Measurements from ENCODE around the gene NINJ2. TPM values are rescaled to one million over a fixed set of nuclear protein-coding genes. Genes with fewer than 3 reads are reported as not detected.

NINJ2 gene
- total and polyA plus RNA-seq, 2 donors, result 11.5 to 11.8 TPM

DNA sequence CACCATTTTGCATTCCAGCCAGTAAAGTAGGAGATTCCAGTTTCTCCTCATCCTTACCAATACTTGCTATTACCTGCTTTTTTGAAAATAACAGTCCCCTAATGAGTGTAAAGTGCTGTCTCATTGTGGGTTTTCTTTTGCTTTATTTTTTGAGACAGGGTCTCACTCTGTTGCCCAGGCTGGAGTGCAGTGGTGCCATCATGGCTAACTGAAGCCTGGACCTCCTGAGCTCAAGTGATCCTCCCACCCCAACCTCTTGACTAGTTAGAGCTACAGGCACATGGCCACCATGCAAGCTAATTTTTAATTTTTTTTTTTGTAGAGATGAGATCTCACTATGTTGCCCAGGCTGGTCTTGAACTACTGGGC lies 60.6 kb downstream of the NINJ2 start:
- no peak for DNase-seq (ENCODE audit: low read depth in 6 of 9, low spot score in 9 of 9)
- peaks cover 4 to 13% of the 10 kb centered on the region in 2 donors for H3K4me1 ChIP-seq (ENCODE audit: control insufficient read depth in 2 of 2, insufficient read depth in 2 of 2, low read length in 2 of 2)
- H3K9me3 ChIP-seq (ENCODE audit: control insufficient read depth in 2 of 2, insufficient read depth in 1 of 2, low read length in 1 of 2), result no peaks in the 10 kb centered on the region
- H3K36me3 ChIP-seq (ENCODE audit: control insufficient read depth in 2 of 2, insufficient read depth in 2 of 2, low read length in 1 of 2), result no peaks in the 10 kb centered on the region
- H3K27ac ChIP-seq (ENCODE audit: low read depth in 1 of 2, low read length in 1 of 2), result no peak overlapping the region
- H3K27me3 ChIP-seq (ENCODE audit: control insufficient read depth in 2 of 2, insufficient read depth in 1 of 2, low read length in 1 of 2), result no peaks in the 10 kb centered on the region
- H3K4me3 ChIP-seq (ENCODE audit: low read length in 2 of 2), result no peak overlapping the region

- DNase-seq (ENCODE audit: low read depth in 6 of 9, low spot score in 9 of 9), result no peak
- no peak overlapping the region for H3K27ac ChIP-seq (ENCODE audit: low read depth in 1 of 2, low read length in 1 of 2)
- 86% methylated on average over 7 of the region's 7 CpGs for WGBS
Observed at GRCh38 chr12:601976-602699, 61.1 kb downstream of the NINJ2 start.

GRCh38 chr12:599756-600155 lies 63.5 kb downstream of the NINJ2 start:
- 99% methylated on average over 13 of the region's 13 CpGs for WGBS
- Histone ChIP-seq H3K4me3 (ENCODE audit: low read length in 2 of 2) (no peak overlapping the region), H3K9me3 (ENCODE audit: control insufficient read depth in 2 of 2, insufficient read depth in 1 of 2, low read length in 1 of 2) (no peaks in the 10 kb centered on the region), H3K36me3 (ENCODE audit: control insufficient read depth in 2 of 2, insufficient read depth in 2 of 2, low read length in 1 of 2) (no peaks in the 10 kb centered on the region), H3K27me3 (ENCODE audit: control insufficient read depth in 2 of 2, insufficient read depth in 1 of 2, low read length in 1 of 2) (no peaks in the 10 kb centered on the region), H3K4me1 (ENCODE audit: control insufficient read depth in 2 of 2, insufficient read depth in 2 of 2, low read length in 2 of 2) (peaks cover 0 to 4% of the 10 kb centered on the region in 2 donors), H3K27ac (ENCODE audit: low read depth in 1 of 2, low read length in 1 of 2) (no peak overlapping the region)
- DNase-seq (ENCODE audit: low read depth in 6 of 9, low spot score in 9 of 9), result no peak

More at GRCh38 chr12:601976-602699, 61.1 kb downstream of the NINJ2 start:
- Histone ChIP-seq H3K9me3 (ENCODE audit: control insufficient read depth in 2 of 2, insufficient read depth in 1 of 2, low read length in 1 of 2) (no peaks in the 10 kb centered on the region), H3K27me3 (ENCODE audit: control insufficient read depth in 2 of 2, insufficient read depth in 1 of 2, low read length in 1 of 2) (no peaks in the 10 kb centered on the region), H3K4me1 (ENCODE audit: control insufficient read depth in 2 of 2, insufficient read depth in 2 of 2, low read length in 2 of 2) (peaks cover 0 to 7% of the 10 kb centered on the region in 2 donors), H3K4me3 (ENCODE audit: low read length in 2 of 2) (no peak overlapping the region), H3K36me3 (ENCODE audit: control insufficient read depth in 2 of 2, insufficient read depth in 2 of 2, low read length in 1 of 2) (no peaks in the 10 kb centered on the region)

- Histone ChIP-seq H3K9me3 (ENCODE audit: control insufficient read depth in 2 of 2, insufficient read depth in 1 of 2, low read length in 1 of 2) (no peaks in the 10 kb centered on the region), H3K4me1 (ENCODE audit: control insufficient read depth in 2 of 2, insufficient read depth in 2 of 2, low read length in 2 of 2) (peaks cover 0 to 4% of the 10 kb centered on the region in 2 donors), H3K36me3 (ENCODE audit: control insufficient read depth in 2 of 2, insufficient read depth in 2 of 2, low read length in 1 of 2) (no peaks in the 10 kb centered on the region), H3K27me3 (ENCODE audit: control insufficient read depth in 2 of 2, insufficient read depth in 1 of 2, low read length in 1 of 2) (no peaks in the 10 kb centered on the region), H3K27ac (ENCODE audit: low read depth in 1 of 2, low read length in 1 of 2) (no peak overlapping the region), H3K4me3 (ENCODE audit: low read length in 2 of 2) (no peak overlapping the region)
- 47% methylated on average over 13 of the region's 13 CpGs for WGBS
- no peak for DNase-seq (ENCODE audit: low read depth in 6 of 9, low spot score in 9 of 9)
Observed at GRCh38 chr12:597926-598568, 65.2 kb downstream of the NINJ2 start.

GRCh38 chr12:593396-594270 lies 69.6 kb downstream of the NINJ2 start:
- 95% methylated on average over 7 of the region's 7 CpGs for whole genome bisulfite sequencing
- DNase-seq (ENCODE audit: low read depth in 6 of 9, low spot score in 9 of 9), result no peak
- Histone ChIP-seq H3K27ac (ENCODE audit: low read depth in 1 of 2, low read length in 1 of 2) (no peak overlapping the region), H3K27me3 (ENCODE audit: control insufficient read depth in 2 of 2, insufficient read depth in 1 of 2, low read length in 1 of 2) (no peaks in the 10 kb centered on the region), H3K4me1 (ENCODE audit: control insufficient read depth in 2 of 2, insufficient read depth in 2 of 2, low read length in 2 of 2) (peaks cover 0 to 16% of the 10 kb centered on the region in 2 donors), H3K9me3 (ENCODE audit: control insufficient read depth in 2 of 2, insufficient read depth in 1 of 2, low read length in 1 of 2) (no peaks in the 10 kb centered on the region), H3K4me3 (ENCODE audit: low read length in 2 of 2) (no peak overlapping the region), H3K36me3 (ENCODE audit: control insufficient read depth in 2 of 2, insufficient read depth in 2 of 2, low read length in 1 of 2) (no peaks in the 10 kb centered on the region)

DNA sequence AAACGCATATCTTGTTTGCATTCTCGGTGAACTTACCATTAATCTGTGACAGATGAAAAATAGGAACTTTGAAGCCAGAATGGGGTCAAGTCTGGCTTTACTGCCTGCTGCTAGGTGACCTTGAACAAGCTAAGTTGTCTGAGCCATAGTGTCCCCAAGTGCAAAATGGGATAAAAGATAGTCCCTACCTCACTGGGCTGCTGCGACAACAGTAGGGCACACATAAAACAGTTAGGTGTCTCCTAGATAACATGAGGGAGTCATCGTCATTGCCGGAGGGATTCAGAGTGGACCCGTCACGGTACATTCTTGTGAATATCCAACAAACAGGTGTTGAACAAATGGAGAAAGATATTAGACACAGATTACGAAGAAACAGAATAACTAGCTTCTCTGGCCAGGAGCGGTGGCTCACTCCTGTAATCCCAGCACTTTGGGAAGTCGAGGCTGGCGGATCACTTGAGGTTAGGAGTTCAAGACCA lies 71.2 kb downstream of the NINJ2 start:
- H3K27ac ChIP-seq (ENCODE audit: low read depth in 1 of 2, low read length in 1 of 2), result no peak overlapping the region
- WGBS, result 92% methylated on average over 11 of the region's 11 CpGs

DNA sequence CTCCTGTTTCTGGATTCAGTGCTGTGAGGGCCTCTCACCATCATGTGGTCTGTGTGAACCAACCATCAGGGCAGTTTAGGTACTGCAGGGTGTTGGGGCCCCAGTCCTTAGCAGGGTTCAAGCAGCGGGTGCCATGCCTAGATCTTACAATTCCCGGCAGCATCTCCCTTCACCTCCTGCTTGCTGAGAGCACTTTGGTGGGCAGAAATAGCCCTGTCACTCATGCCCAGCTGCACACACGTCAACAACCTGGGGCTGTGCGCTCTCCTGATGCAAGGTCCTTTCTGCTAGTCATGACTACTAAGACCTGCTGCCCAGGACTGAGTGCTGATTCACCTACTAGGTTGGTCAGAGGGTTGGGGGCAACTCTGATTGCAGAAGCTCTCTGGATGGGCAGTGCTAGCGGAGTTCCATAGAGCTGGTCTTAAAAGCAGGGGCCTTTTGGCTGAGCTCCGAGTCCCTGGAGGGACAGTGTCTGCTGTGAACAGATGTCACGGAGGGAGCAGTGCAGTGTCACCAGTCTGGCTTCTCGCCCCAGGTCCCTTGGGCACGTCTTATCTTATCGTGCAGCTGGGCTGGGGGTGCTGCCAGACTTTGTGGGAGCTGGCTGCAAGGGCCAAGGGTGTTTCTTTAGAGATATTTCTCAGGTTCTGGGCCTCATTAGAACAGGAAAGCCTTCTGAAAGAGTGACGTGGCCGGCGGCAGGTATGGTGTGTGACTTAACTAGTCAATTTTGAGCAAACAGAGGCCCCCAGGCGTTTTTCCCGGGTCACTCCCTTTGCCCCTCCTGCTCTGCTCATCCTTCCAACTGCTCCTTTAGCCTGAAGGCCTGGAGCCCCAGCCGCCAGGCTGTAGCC lies 71.8 kb downstream of the NINJ2 start:
- Histone ChIP-seq H3K4me1 (ENCODE audit: control insufficient read depth in 2 of 2, insufficient read depth in 2 of 2, low read length in 2 of 2) (peaks cover 0 to 11% of the 10 kb centered on the region in 2 donors), H3K4me3 (ENCODE audit: low read length in 2 of 2) (no peak overlapping the region), H3K27me3 (ENCODE audit: control insufficient read depth in 2 of 2, insufficient read depth in 1 of 2, low read length in 1 of 2) (no peaks in the 10 kb centered on the region), H3K27ac (ENCODE audit: low read depth in 1 of 2, low read length in 1 of 2) (no peak overlapping the region), H3K36me3 (ENCODE audit: control insufficient read depth in 2 of 2, insufficient read depth in 2 of 2, low read length in 1 of 2) (no peaks in the 10 kb centered on the region), H3K9me3 (ENCODE audit: control insufficient read depth in 2 of 2, insufficient read depth in 1 of 2, low read length in 1 of 2) (no peaks in the 10 kb centered on the region)
- peak in 1 of 9 donors; percentile 35 for DNase-seq (ENCODE audit: low read depth in 6 of 9, low spot score in 9 of 9)
- WGBS, result 48% methylated on average over 16 of the region's 16 CpGs

More for the DNA sequence above, 71.2 kb downstream of the NINJ2 start:
- H3K36me3 ChIP-seq (ENCODE audit: control insufficient read depth in 2 of 2, insufficient read depth in 2 of 2, low read length in 1 of 2), result no peaks in the 10 kb centered on the region
- no peak overlapping the region for H3K4me3 ChIP-seq (ENCODE audit: low read length in 2 of 2)
- peaks cover 0 to 11% of the 10 kb centered on the region in 2 donors for H3K4me1 ChIP-seq (ENCODE audit: control insufficient read depth in 2 of 2, insufficient read depth in 2 of 2, low read length in 2 of 2)
- H3K9me3 ChIP-seq (ENCODE audit: control insufficient read depth in 2 of 2, insufficient read depth in 1 of 2, low read length in 1 of 2), result no peaks in the 10 kb centered on the region
- no peaks in the 10 kb centered on the region for H3K27me3 ChIP-seq (ENCODE audit: control insufficient read depth in 2 of 2, insufficient read depth in 1 of 2, low read length in 1 of 2)
- no peak for DNase-seq (ENCODE audit: low read depth in 6 of 9, low spot score in 9 of 9)

- no peaks in the 10 kb centered on the region for H3K36me3 ChIP-seq (ENCODE audit: control insufficient read depth in 2 of 2, insufficient read depth in 2 of 2, low read length in 1 of 2)
- no peaks in the 10 kb centered on the region for H3K27me3 ChIP-seq (ENCODE audit: control insufficient read depth in 2 of 2, insufficient read depth in 1 of 2, low read length in 1 of 2)
- no peak overlapping the region for H3K27ac ChIP-seq (ENCODE audit: low read depth in 1 of 2, low read length in 1 of 2)
- no peak overlapping the region for H3K4me3 ChIP-seq (ENCODE audit: low read length in 2 of 2)
- DNase-seq (ENCODE audit: low read depth in 6 of 9, low spot score in 9 of 9), result no peak
- 93% methylated on average over 14 of the region's 14 CpGs for WGBS
- no peaks in the 10 kb centered on the region for H3K9me3 ChIP-seq (ENCODE audit: control insufficient read depth in 2 of 2, insufficient read depth in 1 of 2, low read length in 1 of 2)
- peaks cover 0 to 11% of the 10 kb centered on the region in 2 donors for H3K4me1 ChIP-seq (ENCODE audit: control insufficient read depth in 2 of 2, insufficient read depth in 2 of 2, low read length in 2 of 2)
Observed at GRCh38 chr12:590206-590750, 73.0 kb downstream of the NINJ2 start.
